G401.6 (cell line): ENCODE results near the gene GFER.
A peak's percentile ranks its signal among the peaks of the same experiment; 100 is the strongest.
"Not testable (repeated sequence)": the region's sequence is repeated elsewhere in the genome, so short reads cannot be mapped to it uniquely, and the experiment has no call there.

Experiments
- FAIRE-seq: peaks from 2 replicates; lab custom pipeline; 2012; peaks lifted over from hg19 to GRCh38; lab: Jason Lieb, UNC

GFER gene

GRCh38 chr16:2005646-2006045 lies 21.7 kb downstream of the GFER start:
- FAIRE-seq, result no peak

- FAIRE-seq, result no peak
These were observed 22.3 kb downstream of the GFER start for GRCh38 chr16:2006317-2006716.

- FAIRE-seq, result no peak
These were observed 23.3 kb downstream of the GFER start for GRCh38 chr16:2007081-2007836.

GRCh38 chr16:2008009-2008526 lies 24.1 kb downstream of the GFER start:
- no peak for FAIRE-seq

- no peak for FAIRE-seq
These were observed 24.7 kb downstream of the GFER start for GRCh38 chr16:2008631-2009163.

- FAIRE-seq, result no peak
These were observed 25.2 kb downstream of the GFER start for GRCh38 chr16:2009164-2009711.

GRCh38 chr16:2009791-2010510 lies 26.0 kb downstream of the GFER start, which contains the start of gene ZNF598:
TSS of gene ZNF598 (minus strand) at chr16:2009821.
- no peak for FAIRE-seq

GRCh38 chr16:2011726-2012125 lies 27.7 kb downstream of the GFER start:
- not testable (repeated sequence) for FAIRE-seq

- FAIRE-seq, result no peak
These were observed 29.5 kb downstream of the GFER start for GRCh38 chr16:2013527-2013926.

GRCh38 chr16:2015117-2015946 lies 31.3 kb downstream of the GFER start:
- FAIRE-seq, result no peak

GRCh38 chr16:2015947-2016208 lies 31.9 kb downstream of the GFER start:
- no peak for FAIRE-seq

- no peak for FAIRE-seq
These were observed 32.5 kb downstream of the GFER start for GRCh38 chr16:2016407-2016922.

GRCh38 chr16:2019518-2019920 lies 35.5 kb downstream of the GFER start, which contains the start of gene NPW:
TSS of gene NPW (plus strand) at chr16:2019785.
- FAIRE-seq, result no peak

- no peak for FAIRE-seq
These were observed 36.2 kb downstream of the GFER start for GRCh38 chr16:2019921-2020831.

GRCh38 chr16:2022723-2023091 lies 38.7 kb downstream of the GFER start:
- no peak for FAIRE-seq

- peak; percentile 46 for FAIRE-seq
These were observed 39.4 kb downstream of the GFER start for GRCh38 chr16:2023092-2024031.

- no peak for FAIRE-seq
These were observed 40.0 kb downstream of the GFER start for GRCh38 chr16:2024032-2024420.

- no peak for FAIRE-seq
These were observed 41.3 kb downstream of the GFER start for GRCh38 chr16:2025251-2025650.

GRCh38 chr16:2025878-2026460 lies 42.0 kb downstream of the GFER start:
- no peak for FAIRE-seq
